GM18498 (cell line): Measurements from ENCODE around the gene B4GALT2.
A peak's percentile ranks its signal among the peaks of the same experiment; 100 is the strongest.

Source experiments
- ATAC-seq: cut with Tn5 transposase; IDR thresholded peaks from one replicate; pipeline ENCODE4 v1.9.1; 2021; ENCODE audit warnings: mild to moderate bottlenecking, moderate library complexity; ENCODE audit not compliant: unreplicated experiment

B4GALT2 gene

GRCh38 chr1:43983253-43983899 is 4.4 kb downstream of the B4GALT2 start:
- no peak for ATAC-seq

GRCh38 chr1:43984855-43985254 is 5.8 kb downstream of the B4GALT2 start:
- ATAC-seq = no peak

GRCh38 chr1:43985984-43986595 is 7.1 kb downstream of the B4GALT2 start:
- ATAC-seq = no peak

GRCh38 chr1:43986712-43987111 is 7.7 kb downstream of the B4GALT2 start:
- no peak for ATAC-seq

GRCh38 chr1:43987159-43987902 is 8.3 kb downstream of the B4GALT2 start:
- ATAC-seq = no peak

- ATAC-seq = no peak
These were observed 11.5 kb downstream of the B4GALT2 start for GRCh38 chr1:43990271-43991199.

- ATAC-seq = peak; percentile 10
These were observed 12.1 kb downstream of the B4GALT2 start for GRCh38 chr1:43991200-43991475.

- peak; percentile 77 for ATAC-seq
These were observed 12.6 kb downstream of the B4GALT2 start, which contains the start of gene CCDC24 for GRCh38 chr1:43991476-43992231. TSS of gene CCDC24 (plus strand) at chr1:43991599. CDS start at chr1:43991879, 280 bp downstream.

GRCh38 chr1:43992232-43992995 is 13.4 kb downstream of the B4GALT2 start:
- ATAC-seq = no peak

GRCh38 chr1:43993206-43993914 is 14.3 kb downstream of the B4GALT2 start:
- ATAC-seq = no peak

GRCh38 chr1:43994071-43994470 is 15.1 kb downstream of the B4GALT2 start:
- no peak for ATAC-seq

- no peak for ATAC-seq
These were observed 16.1 kb downstream of the B4GALT2 start for GRCh38 chr1:43994794-43995790.

GRCh38 chr1:43995984-43996732 is 17.1 kb downstream of the B4GALT2 start:
- no peak for ATAC-seq

- no peak for ATAC-seq
These were observed 17.7 kb downstream of the B4GALT2 start for GRCh38 chr1:43996733-43997115.

- no peak for ATAC-seq
These were observed 18.4 kb downstream of the B4GALT2 start for GRCh38 chr1:43997295-43997999.

- ATAC-seq = no peak
These were observed 19.0 kb downstream of the B4GALT2 start for GRCh38 chr1:43998000-43998378.

GRCh38 chr1:43999455-43999854 is 20.4 kb downstream of the B4GALT2 start:
- no peak for ATAC-seq
